ENCODE results near the gene TSPOAP1. TPM values are rescaled to one million over a fixed set of nuclear protein-coding genes. Genes with fewer than 3 reads are reported as not detected.

Gene TSPOAP1
- polyA plus RNA-seq, 1 experiment, result 5.6 TPM

DNA sequence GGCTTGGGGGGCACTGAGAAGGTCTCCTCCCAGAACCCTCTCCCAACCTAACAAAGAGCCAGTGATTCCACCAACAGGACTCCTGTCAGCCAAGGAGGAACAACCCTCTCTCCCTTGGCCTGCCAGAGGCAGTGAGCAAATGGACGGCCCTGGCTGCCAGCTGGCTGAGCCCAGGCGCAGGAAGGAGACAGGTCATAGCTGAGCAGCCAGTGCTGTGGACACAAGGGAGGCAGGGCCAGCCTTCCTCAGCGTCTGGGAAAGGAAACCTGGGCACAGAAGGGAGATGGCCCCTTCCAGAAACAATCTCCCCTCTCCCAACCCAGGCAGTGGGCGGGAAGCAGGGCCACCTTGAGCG lies 50.0 kb downstream of the TSPOAP1 start:
- Histone ChIP-seq H3K4me3 (ENCODE audit: low read depth, low read length) (no peak overlapping the region), H3K36me3 (ENCODE audit: control insufficient read depth, insufficient read depth, low read length) (no peaks in the 10 kb centered on the region), H3K27me3 (ENCODE audit: control insufficient read depth, insufficient read depth, low read length) (peaks cover 6% of the 10 kb centered on the region)
- TF ChIP-seq, protein P1, sequence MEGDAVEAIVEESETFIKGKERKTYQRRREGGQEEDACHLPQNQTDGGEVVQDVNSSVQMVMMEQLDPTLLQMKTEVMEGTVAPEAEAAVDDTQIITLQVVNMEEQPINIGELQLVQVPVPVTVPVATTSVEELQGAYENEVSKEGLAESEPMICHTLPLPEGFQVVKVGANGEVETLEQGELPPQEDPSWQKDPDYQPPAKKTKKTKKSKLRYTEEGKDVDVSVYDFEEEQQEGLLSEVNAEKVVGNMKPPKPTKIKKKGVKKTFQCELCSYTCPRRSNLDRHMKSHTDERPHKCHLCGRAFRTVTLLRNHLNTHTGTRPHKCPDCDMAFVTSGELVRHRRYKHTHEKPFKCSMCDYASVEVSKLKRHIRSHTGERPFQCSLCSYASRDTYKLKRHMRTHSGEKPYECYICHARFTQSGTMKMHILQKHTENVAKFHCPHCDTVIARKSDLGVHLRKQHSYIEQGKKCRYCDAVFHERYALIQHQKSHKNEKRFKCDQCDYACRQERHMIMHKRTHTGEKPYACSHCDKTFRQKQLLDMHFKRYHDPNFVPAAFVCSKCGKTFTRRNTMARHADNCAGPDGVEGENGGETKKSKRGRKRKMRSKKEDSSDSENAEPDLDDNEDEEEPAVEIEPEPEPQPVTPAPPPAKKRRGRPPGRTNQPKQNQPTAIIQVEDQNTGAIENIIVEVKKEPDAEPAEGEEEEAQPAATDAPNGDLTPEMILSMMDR (IDR thresholded peaks at IDR 0.05; ENCODE audit: insufficient read depth, low read depth, low read length), result no peak
- CTCF ChIA-PET, result no interaction called here
- POLR2A ChIA-PET, result no interaction called here
- no peak for DNase-seq (ENCODE audit: low read depth)

DNA sequence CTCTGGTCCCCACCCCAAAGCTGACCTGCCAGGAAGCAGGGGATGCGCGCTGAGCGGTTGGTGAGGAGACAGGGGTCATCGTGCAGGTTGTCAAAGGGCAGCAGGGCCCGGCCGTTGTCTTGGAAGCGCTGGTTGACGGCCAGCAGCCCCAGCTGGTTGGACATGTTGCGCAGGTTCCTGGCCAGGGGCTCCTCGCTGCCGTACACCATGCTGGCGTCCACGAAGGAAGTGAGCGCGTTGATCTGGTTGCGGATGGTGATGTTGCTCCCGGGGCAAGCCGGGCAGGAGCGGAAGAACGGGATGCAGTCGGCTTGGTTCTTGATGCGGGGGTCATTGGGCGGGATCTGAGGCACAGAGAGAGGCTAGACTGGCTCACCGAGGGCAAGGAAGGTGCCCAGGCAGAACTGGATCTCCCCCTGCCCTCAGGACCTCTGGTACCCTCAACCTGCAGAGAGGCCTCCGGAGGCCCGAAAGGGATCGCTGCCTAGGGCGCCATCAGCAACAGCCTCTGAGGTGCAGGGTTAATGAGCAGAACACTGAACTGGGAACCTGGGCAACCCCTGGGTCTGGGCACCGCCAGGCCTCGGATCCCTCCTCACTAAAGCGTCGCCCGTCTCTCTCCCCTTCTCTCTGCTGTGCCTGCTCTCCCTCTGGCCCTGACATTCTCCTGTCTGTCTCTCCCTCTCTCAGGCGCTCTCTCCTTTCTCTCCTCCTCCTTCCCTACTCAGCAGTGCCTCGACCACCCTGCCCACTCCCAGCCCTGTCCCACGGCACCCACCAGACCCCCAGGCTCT lies 50.6 kb downstream of the TSPOAP1 start:
- ChIA-PET CTCF (interaction anchor here (0.8 kb wide), 1 partner anchor 29 kb away, joined by 3 read pairs; no protein-coding TSS in a partner anchor), POLR2A (no interaction called here)
- Histone ChIP-seq H3K36me3 (ENCODE audit: control insufficient read depth, insufficient read depth, low read length) (no peaks in the 10 kb centered on the region), H3K4me3 (ENCODE audit: low read depth, low read length) (no peak overlapping the region), H3K27me3 (ENCODE audit: control insufficient read depth, insufficient read depth, low read length) (peaks cover 6% of the 10 kb centered on the region)
- no peak for DNase-seq (ENCODE audit: low read depth)
- TF ChIP-seq, protein P1 (IDR thresholded peaks at IDR 0.05; ENCODE audit: insufficient read depth, low read depth, low read length), result no peak

DNA sequence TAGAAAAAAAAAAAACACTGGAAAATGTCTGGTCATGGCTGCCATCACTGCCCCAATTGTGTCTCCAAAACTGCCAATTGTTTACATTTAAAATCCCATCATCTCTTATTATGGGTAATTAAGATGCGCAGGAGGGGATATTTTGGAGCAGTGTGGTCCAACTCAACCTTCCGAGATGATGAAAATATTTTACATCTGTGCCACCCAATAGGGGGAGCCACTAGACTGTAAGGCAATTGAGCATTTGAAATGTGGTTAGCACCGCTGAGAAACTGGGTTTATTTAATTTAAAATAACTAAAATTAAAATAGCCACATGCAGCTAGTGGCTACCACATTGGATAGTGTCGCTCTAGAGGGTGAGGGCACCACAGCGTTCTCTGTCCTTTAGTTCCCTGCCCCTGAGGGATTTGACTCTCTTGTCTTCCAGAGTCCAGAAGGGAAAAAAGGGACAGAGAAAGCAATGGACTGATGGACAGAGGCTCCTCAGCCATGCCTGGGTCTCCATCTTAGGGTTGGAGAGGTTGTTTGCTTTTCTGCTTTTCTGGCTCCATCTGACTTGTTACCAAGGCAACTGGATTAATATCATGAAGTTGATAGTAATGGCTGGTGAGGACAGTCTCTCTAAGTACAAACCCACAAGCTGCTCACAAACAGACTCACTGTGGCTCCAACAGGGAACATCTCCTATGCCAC lies 51.3 kb downstream of the TSPOAP1 start:
- POLR2A ChIA-PET, result no interaction called here
- no peaks in the 10 kb centered on the region for H3K36me3 ChIP-seq (ENCODE audit: control insufficient read depth, insufficient read depth, low read length)
- H3K4me3 ChIP-seq (ENCODE audit: low read depth, low read length), result no peak overlapping the region
- CTCF ChIA-PET, result interaction anchor here (0.8 kb wide), 1 partner anchor 28 kb away, joined by 3 read pairs; no protein-coding TSS in a partner anchor
- H3K27me3 ChIP-seq (ENCODE audit: control insufficient read depth, insufficient read depth, low read length), result peaks cover 6% of the 10 kb centered on the region
- TF ChIP-seq, protein P1 (IDR thresholded peaks at IDR 0.05; ENCODE audit: insufficient read depth, low read depth, low read length), result peak; percentile 47
- no peak for DNase-seq (ENCODE audit: low read depth)

DNA sequence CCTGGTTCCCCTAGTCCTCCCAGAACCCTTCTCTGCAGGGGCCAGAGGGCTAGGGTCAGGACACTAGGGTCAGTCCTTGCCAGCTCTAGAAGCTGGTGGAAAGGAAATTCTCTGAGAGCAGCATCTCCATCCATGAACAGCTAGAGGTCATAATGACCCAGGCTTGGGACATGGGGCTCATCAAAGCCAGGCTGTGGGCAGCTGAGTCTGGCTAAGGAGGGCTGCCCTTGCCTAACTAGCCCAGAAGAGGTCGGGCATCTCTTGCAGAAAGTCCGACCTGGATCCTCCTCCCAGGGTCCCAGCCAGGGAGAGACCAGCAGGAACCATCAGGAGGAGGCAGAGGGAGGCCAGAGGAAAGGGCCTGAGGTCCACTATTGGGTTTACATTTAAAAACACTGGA lies 52.2 kb downstream of the TSPOAP1 start:
- peaks cover 6% of the 10 kb centered on the region for H3K27me3 ChIP-seq (ENCODE audit: control insufficient read depth, insufficient read depth, low read length)
- no peak for DNase-seq (ENCODE audit: low read depth)
- no peak overlapping the region for H3K4me3 ChIP-seq (ENCODE audit: low read depth, low read length)
- TF ChIP-seq, protein P1 (IDR thresholded peaks at IDR 0.05; ENCODE audit: insufficient read depth, low read depth, low read length), result no peak
- CTCF ChIA-PET, result interaction anchor here (1.4 kb wide), 1 partner anchor 10 kb away, joined by 4 read pairs; no protein-coding TSS in a partner anchor
- POLR2A ChIA-PET, result no interaction called here
- H3K36me3 ChIP-seq (ENCODE audit: control insufficient read depth, insufficient read depth, low read length), result no peaks in the 10 kb centered on the region

DNA sequence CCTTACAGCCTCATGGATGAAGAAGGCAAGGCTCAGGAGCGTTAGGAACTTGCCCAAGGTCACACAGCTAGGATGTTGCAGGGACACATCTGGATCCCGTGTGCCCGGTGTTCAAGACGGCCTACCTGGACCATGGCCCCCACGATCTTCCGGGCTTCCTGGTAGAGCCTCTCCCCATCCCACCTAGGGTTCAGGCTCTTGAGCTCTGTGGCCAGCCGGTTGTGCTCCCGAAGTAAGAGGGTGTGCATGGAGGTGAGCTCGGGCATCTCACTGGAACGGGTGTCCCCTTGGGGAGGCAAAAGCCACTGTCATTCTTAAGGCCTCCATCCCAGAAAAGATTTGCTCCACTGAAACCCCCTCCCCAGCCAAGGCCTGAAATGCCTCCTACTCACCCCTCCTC lies 53.2 kb downstream of the TSPOAP1 start:
- H3K4me3 ChIP-seq (ENCODE audit: low read depth, low read length), result no peak overlapping the region
- ChIA-PET CTCF (interaction anchor here (0.7 to 1.4 kb wide), 4 partner anchors 9 to 140 kb away, joined by 3 to 4 read pairs (median 4); no protein-coding TSS in a partner anchor), POLR2A (no interaction called here)
- TF ChIP-seq, protein P1 (IDR thresholded peaks at IDR 0.05; ENCODE audit: insufficient read depth, low read depth, low read length), result no peak
- H3K27me3 ChIP-seq (ENCODE audit: control insufficient read depth, insufficient read depth, low read length), result peaks cover 6% of the 10 kb centered on the region
- H3K36me3 ChIP-seq (ENCODE audit: control insufficient read depth, insufficient read depth, low read length), result no peaks in the 10 kb centered on the region
- DNase-seq (ENCODE audit: low read depth), result no peak

Data from BJ (cell line).